Activated CD4-positive, CD25-positive, alpha-beta regulatory T cell treated with anti-CD3 and anti-CD28 coated beads, Interleukin-2, amount 50 U/mL, for 16 hours (primary cell): Measurements from ENCODE around the gene VPS4A.

Source experiments
- DNase-seq: peaks from one replicate; pipeline ENCODE4 v3.0.0-alpha.2; 2020; ENCODE audit warnings: low read depth, low spot score

VPS4A gene

DNA sequence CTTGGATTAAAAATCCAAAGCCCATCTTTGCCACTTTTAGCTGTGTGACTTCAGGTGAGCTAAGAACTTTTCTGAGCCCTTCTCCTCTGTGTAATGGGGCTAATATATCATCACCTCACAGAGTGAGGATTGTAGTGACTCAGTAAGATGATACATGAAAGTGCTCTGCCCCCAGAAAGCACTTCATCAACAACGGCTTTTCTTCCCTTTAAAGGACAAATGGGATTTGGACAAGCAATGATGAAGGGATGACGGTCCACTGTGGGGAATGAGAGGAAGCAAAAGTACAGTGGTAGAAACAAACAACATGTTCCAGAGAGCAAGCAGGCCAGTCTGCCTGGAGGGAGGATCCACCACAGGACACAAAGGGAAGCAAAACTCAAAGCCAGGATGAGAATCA lies 54.8 kb downstream of the VPS4A start:
- DNase-seq, result no peak

DNA sequence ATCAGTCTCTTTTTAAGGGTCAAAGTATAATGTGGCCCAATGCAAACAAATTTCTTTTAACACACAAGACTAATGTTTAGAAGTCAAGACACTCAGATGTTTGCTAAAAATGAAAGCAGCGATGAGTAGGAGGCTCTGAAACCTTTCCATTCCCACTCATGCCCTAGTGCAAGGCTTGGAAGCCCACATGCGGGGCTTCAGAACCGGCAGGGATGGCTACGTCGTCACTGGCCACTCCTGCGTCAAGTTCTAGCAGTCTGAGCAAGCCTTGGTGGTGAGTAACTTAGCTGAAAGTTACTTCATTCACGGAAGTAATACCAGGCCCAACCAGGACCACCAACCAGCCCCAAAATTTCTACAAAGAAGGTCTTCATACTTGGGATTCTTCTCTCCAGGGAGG lies 55.3 kb downstream of the VPS4A start:
- DNase-seq, result no peak

DNA sequence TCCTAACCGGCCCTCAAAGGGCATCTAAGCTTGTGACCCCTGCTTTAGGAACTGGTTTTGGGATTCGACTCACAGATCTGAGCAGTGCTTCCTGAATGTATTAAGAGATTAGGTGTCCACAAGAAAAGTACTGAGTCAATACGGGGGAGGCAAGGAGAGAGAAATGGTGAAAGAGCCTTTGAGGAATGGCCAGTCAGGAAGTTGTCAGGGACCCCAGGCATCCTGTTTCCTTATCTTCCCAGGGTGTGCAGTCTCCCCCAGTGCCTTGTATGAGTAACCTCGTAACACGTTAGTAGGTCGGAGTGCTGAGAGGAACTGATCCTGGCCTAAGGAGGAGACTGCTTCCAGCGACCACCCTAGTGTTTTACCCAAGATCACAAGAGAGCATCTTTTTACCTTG lies 56.8 kb downstream of the VPS4A start:
- no peak for DNase-seq

DNA sequence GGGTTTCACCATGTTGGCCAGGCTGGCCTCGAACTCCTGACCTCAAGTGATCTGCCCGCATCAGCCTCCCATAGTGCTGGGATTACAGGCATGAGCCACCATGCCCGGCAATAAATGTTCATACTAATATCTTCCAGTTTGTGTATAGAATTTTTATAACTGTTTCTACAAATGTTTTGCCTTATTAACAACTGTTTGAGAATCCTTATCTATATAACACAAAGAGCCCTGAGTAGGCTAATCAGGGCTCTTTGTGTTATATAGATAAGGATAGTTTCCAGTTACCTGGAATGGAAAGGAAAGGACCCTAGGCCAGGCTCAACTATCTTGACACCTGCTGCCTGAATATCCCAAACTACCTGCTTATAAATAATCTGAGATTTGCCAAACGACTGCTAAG lies 57.7 kb downstream of the VPS4A start:
- no peak for DNase-seq

DNA sequence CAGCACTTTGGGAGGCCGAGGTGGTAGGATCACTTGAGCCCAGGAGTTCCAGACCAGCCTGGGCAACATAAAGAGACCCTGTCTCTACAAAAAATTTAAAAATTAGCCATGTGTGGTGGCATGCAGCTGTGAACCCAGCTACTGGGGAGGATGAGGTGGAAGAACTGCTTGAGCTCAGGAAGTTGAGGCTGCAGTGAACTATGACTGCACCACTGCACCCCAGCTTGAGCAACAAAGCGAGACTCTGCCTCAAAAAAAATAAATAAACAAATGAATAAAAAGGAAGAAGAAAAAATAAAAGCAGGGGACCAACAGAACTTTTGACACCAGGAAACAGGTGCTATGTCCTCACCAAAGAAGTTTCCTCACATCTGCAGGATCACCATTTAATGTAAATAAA lies 60.4 kb downstream of the VPS4A start:
- DNase-seq, result no peak

DNA sequence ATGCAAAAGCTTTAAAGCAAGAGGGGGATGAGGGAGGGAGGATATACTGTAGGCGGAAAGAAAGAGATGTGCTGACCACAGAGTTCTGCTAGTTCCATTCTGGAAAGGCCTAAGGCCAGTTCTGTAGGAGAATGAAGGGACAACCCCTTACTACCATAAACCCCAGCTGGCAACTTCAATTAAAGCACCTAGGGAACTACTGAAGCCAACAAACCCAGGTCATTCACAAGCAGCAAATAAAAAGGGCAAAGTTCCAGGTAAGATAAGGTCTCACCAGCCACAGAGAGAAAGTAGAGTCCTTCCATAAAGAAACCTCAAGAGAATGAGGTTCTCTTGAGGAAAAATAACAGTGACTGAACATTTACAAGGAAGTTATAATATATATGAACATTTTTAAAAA lies 61.9 kb downstream of the VPS4A start:
- DNase-seq, result no peak
